GM23338 (cell line): ENCODE data around the gene CSH2. TPM values are rescaled to one million over a fixed set of nuclear protein-coding genes. Genes with fewer than 3 reads are reported as not detected.

Experiments used
- ATAC-seq: fragments of 200-7000 bp; cut with Tn5 transposase; 3 replicates; pipeline ENCODE4 v1.9.1; 2020
- DNase-seq: peaks from one replicate; pipeline ENCODE4 v3.0.0-alpha.2; 2015; ENCODE audit warnings: low spot score
- H2AFZ ChIP-seq: fragments of 200-600 bp; sonication (generic); 2 replicates; pipeline ENCODE4 v1.8.0; 2016; ENCODE audit warnings: antibody characterized with exemption, mild to moderate bottlenecking, moderate library complexity
- H3F3A ChIP-seq: fragments of 200-600 bp; sonication (generic); replicated peaks from 2 replicates; pipeline ENCODE4 v1.8.0; 2017; ENCODE audit warnings: antibody characterized with exemption, mixed run types, low read depth
- H3K27ac ChIP-seq: fragments of 200-600 bp; sonication (generic); 2 replicates; pipeline ENCODE4 v1.6.1; 2016; ENCODE audit warnings: low read depth
- H3K27me3 ChIP-seq: fragments of 200-600 bp; sonication (generic); 2 replicates; pipeline ENCODE4 v1.8.0; 2016; ENCODE audit warnings: mild to moderate bottlenecking, mixed run types, moderate library complexity; ENCODE audit not compliant: insufficient read depth
- H3K36me3 ChIP-seq: fragments of 200-600 bp; sonication (generic); 2 replicates; pipeline ENCODE4 v1.8.0; 2016; ENCODE audit warnings: mild to moderate bottlenecking; ENCODE audit not compliant: insufficient read depth
- H3K4me1 ChIP-seq: fragments of 200-600 bp; sonication (generic); 2 replicates; pipeline ENCODE4 v1.8.0; 2016; ENCODE audit warnings: mild to moderate bottlenecking, moderate library complexity; ENCODE audit not compliant: insufficient read depth
- H3K4me2 ChIP-seq: fragments of 200-600 bp; sonication (generic); 2 replicates; pipeline ENCODE4 v1.7.1; 2017; ENCODE audit warnings: mixed run types
- H3K4me3 ChIP-seq: fragments of 200-600 bp; sonication (generic); 2 replicates; pipeline ENCODE4 v1.6.1; 2016; ENCODE audit warnings: mixed run types
- H3K79me2 ChIP-seq: fragments of 200-600 bp; sonication (generic); replicated peaks from 2 replicates; pipeline ENCODE4 v1.8.0; 2017; ENCODE audit warnings: mild to moderate bottlenecking; ENCODE audit not compliant: insufficient read depth
- H3K9me2 ChIP-seq: fragments of 200-600 bp; sonication (generic); 2 replicates; pipeline ENCODE4 v1.8.0; 2017; ENCODE audit not compliant: insufficient read depth
- H4K20me1 ChIP-seq: fragments of 200-600 bp; sonication (generic); replicated peaks from 2 replicates; pipeline ENCODE4 v1.8.0; 2017; ENCODE audit warnings: mild to moderate bottlenecking; ENCODE audit not compliant: insufficient read depth
- H3K27ac Mint-ChIP-seq: 2 replicates; pipeline ENCODE4 v1.8.0; 2020; ENCODE audit warnings: inconsistent platforms, mild to moderate bottlenecking, moderate library complexity, mixed read lengths
- H3K27me3 Mint-ChIP-seq: 3 replicates; pipeline ENCODE4 v1.8.0; 2022; ENCODE audit warnings: low read depth, mild to moderate bottlenecking, moderate library complexity, mixed read lengths, inconsistent platforms; ENCODE audit not compliant: insufficient read depth, poor library complexity
- H3K36me3 Mint-ChIP-seq: 3 replicates; pipeline ENCODE4 v1.8.0; 2021; ENCODE audit warnings: low read depth, mild to moderate bottlenecking, inconsistent platforms, moderate library complexity, mixed read lengths
- H3K4me1 Mint-ChIP-seq: 3 replicates; pipeline ENCODE4 v1.8.0; 2020; ENCODE audit warnings: mild to moderate bottlenecking, inconsistent platforms, mixed read lengths
- H3K4me3 Mint-ChIP-seq: 3 replicates; pipeline ENCODE4 v1.8.0; 2021; ENCODE audit warnings: moderate library complexity, mild to moderate bottlenecking, inconsistent platforms, mixed read lengths
- H3K9me3 Mint-ChIP-seq: 3 replicates; pipeline ENCODE4 v1.8.0; 2020; ENCODE audit warnings: moderate library complexity, mild to moderate bottlenecking, inconsistent platforms, mixed read lengths
- CREB1 ChIP-seq: fragments of 250-450 bp; sonication (Bioruptor Pico); IDR thresholded peaks from 2 replicates; pipeline ENCODE4 v1.5.0; 2020; ENCODE audit warnings: low read depth, mild to moderate bottlenecking, moderate library complexity
- EZH2 ChIP-seq: fragments of 200-600 bp; sonication (generic); IDR thresholded peaks from one replicate; pipeline ENCODE4 v1.8.0; 2017; ENCODE audit warnings: antibody characterized with exemption, mild to moderate bottlenecking, low read depth; ENCODE audit not compliant: unreplicated experiment
- JUNB ChIP-seq: IDR thresholded peaks from one replicate; pipeline ENCODE4 v1.6.1; 2016; ENCODE audit warnings: antibody characterized with exemption; ENCODE audit not compliant: unreplicated experiment
- NANOG ChIP-seq: IDR thresholded peaks from 2 replicates; pipeline ENCODE4 v1.6.1; 2016; ENCODE audit warnings: antibody characterized with exemption, borderline replicate concordance
- REST ChIP-seq: IDR thresholded peaks from one replicate; pipeline ENCODE4 v1.6.1; 2018; ENCODE audit warnings: antibody characterized with exemption; ENCODE audit not compliant: unreplicated experiment
- STAT1 ChIP-seq: IDR thresholded peaks from one replicate; pipeline ENCODE4 v1.6.1; 2016; ENCODE audit warnings: antibody characterized with exemption; ENCODE audit not compliant: unreplicated experiment
- ZNF331 ChIP-seq: fragments of 250-450 bp; sonication (Bioruptor Pico); IDR thresholded peaks from 2 replicates; pipeline ENCODE4 v1.5.0; 2020; ENCODE audit warnings: low read depth, mild to moderate bottlenecking, moderate library complexity
- ZNF462 ChIP-seq: fragments of 250-450 bp; sonication (Bioruptor Pico); IDR thresholded peaks from 2 replicates; pipeline ENCODE4 v1.5.0; 2020; ENCODE audit warnings: mild to moderate bottlenecking, moderate library complexity
- polyA plus RNA-seq: library from polyadenylated mRNA; unstranded; fragments of >200 nt; fragmentation: Nextera tagmentation; extraction: Ambion mirVana; gene quantifications from 2 replicates; pipeline ENCODE4 v1.2.1, GENCODE V29; 2016
- total RNA-seq: library from RNA; depleted of rRNA; stranded (reverse); fragments of >200 nt; shearing (Covaris generic); gene quantifications from 2 replicates; pipeline ENCODE4 v1.2.3, GENCODE V29; 2014
- TF ChIP-seq, protein P1 (sequence below): IDR thresholded peaks from 2 replicates; pipeline ENCODE4 v1.6.1; 2016; ENCODE audit warnings: antibody characterized with exemption
- TF ChIP-seq, protein P2 (sequence below), 2 experiments: fragments of 200-600 bp in 1 of 2; sonication (generic) in 1 of 2; conservative IDR thresholded peaks; 2 replicates each; pipeline versions ENCODE4 v1.5.1 to v1.6.1; 2016 to 2017; ENCODE audit warnings: antibody characterized with exemption in 2 of 2, low read depth in 2 of 2, mild to moderate bottlenecking in 2 of 2, moderate library complexity in 1 of 2

CSH2 gene
- total and polyA plus RNA-seq, 2 experiments from 2014 or later, result 0.37 TPM; not detected in 1

DNA sequence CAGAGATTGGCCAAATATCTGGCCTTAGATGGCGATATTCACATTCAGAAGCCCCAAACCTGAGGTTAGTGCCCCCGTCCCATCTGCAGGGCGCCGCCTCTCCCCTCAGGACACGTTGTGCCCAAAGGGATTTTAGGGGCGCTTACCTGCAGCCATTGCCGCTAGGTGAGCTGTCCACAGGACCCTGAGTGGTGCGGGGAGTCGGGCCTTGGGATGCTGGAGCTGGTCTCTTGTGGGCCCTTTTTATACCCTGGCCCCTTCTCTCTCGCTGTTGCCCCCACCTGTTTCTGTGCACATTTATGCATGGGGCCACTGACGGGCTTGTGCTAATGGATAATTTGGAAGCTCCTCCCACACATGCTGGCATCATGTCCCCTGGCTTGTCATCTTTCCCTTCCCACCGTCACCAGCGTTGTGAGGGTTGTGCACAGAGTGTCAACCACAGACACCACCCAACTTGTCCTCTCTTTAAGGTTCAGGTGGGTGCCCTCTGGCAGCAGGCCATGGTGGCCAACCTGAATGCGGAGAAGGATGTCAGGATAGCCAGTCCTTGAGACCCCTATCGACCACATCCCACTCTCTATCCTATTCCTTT is 37.7 kb upstream of the CSH2 start, which contains the start of gene CSHL1 (continued):
- TF ChIP-seq ZNF462 (CRISPR knock-in tag) (no peak), CREB1 (CRISPR knock-in tag) (no peak), JUNB (no peak), ZNF331 (CRISPR knock-in tag) (no peak), EZH2 (no peak)
- TF ChIP-seq, protein P1, sequence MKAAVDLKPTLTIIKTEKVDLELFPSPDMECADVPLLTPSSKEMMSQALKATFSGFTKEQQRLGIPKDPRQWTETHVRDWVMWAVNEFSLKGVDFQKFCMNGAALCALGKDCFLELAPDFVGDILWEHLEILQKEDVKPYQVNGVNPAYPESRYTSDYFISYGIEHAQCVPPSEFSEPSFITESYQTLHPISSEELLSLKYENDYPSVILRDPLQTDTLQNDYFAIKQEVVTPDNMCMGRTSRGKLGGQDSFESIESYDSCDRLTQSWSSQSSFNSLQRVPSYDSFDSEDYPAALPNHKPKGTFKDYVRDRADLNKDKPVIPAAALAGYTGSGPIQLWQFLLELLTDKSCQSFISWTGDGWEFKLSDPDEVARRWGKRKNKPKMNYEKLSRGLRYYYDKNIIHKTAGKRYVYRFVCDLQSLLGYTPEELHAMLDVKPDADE, result no peak

DNA sequence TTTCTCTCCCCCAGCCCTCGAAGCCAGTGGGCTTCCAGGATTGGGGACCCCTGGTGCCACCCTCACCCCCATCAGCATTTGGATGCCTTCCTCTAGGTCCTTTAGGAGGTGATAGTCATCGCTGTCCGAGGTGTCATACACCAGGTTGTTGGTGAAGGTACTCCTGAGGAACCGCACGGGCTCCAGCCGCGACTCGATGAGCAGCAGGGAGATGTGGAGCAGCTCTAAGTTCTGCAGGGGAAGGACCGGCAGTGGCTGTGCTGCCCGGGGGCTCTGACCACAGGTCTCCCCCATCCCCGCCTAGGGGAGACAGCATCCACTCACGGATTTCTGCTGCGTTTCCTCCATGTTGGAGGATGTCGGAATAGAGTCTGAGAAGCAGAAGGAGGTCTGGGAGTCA is 36.6 kb upstream of the CSH2 start:
- H3K27me3 Mint-ChIP-seq, result peaks cover 7% of the 10 kb centered on the region
- Histone ChIP-seq H3F3A (no peaks in the 10 kb centered on the region), H3K4me1 (no peaks in the 10 kb centered on the region; the same call in 1 of the 2 replicates), H3K9me2 (no peaks in the 10 kb centered on the region), H3K79me2 (no peaks in the 10 kb centered on the region), H2AFZ (no peak overlapping the region), H3K27me3 (no peaks in the 10 kb centered on the region; the same call in 1 of the 2 replicates), H4K20me1 (no peaks in the 10 kb centered on the region), H3K4me3 (no peak overlapping the region), H3K4me2 (no peak overlapping the region), H3K36me3 (no peaks in the 10 kb centered on the region), H3K27ac (no peak overlapping the region)
- H3K9me3 Mint-ChIP-seq, result no peaks in the 10 kb centered on the region
- H3K4me3 Mint-ChIP-seq, result no peak overlapping the region
- ATAC-seq, result no peak
- DNase-seq, result no peak
- no peaks in the 10 kb centered on the region for H3K36me3 Mint-ChIP-seq
- no peak overlapping the region for H3K27ac Mint-ChIP-seq
- H3K4me1 Mint-ChIP-seq, result peaks cover 20% of the 10 kb centered on the region
- TF ChIP-seq NANOG, result no peak
- TF ChIP-seq REST, result no peak
- TF ChIP-seq JUNB, result no peak
- no peak for TF ChIP-seq EZH2
- TF ChIP-seq, protein P2, sequence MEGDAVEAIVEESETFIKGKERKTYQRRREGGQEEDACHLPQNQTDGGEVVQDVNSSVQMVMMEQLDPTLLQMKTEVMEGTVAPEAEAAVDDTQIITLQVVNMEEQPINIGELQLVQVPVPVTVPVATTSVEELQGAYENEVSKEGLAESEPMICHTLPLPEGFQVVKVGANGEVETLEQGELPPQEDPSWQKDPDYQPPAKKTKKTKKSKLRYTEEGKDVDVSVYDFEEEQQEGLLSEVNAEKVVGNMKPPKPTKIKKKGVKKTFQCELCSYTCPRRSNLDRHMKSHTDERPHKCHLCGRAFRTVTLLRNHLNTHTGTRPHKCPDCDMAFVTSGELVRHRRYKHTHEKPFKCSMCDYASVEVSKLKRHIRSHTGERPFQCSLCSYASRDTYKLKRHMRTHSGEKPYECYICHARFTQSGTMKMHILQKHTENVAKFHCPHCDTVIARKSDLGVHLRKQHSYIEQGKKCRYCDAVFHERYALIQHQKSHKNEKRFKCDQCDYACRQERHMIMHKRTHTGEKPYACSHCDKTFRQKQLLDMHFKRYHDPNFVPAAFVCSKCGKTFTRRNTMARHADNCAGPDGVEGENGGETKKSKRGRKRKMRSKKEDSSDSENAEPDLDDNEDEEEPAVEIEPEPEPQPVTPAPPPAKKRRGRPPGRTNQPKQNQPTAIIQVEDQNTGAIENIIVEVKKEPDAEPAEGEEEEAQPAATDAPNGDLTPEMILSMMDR (conservative IDR thresholded peaks at IDR 0.05; ENCODE audit: low read depth in 2 of 2), result no peak
- TF ChIP-seq, protein P1, result no peak
- no peak for TF ChIP-seq STAT1
- TF ChIP-seq ZNF331 (CRISPR knock-in tag), result no peak
